Motor neuron (in vitro differentiated cells): Measurements from ENCODE around the gene GNL3. TPM values are rescaled to one million over a fixed set of nuclear protein-coding genes. Genes with fewer than 3 reads are reported as not detected.

Experiments
- ATAC-seq, 8 experiments: fragments of 200-7000 bp; cut with Tn5 transposase; replicated peaks in 6 of 8; 2 replicates each; pipeline ENCODE4 v1.8.0; 2021; ENCODE audit warnings: mild to moderate bottlenecking in 8 of 8, moderate library complexity in 8 of 8
- H3K27ac ChIP-seq, 2 donors: fragments of 250-450 bp; sonication (Bioruptor Pico); 2 replicates each; pipeline ENCODE4 v1.9.0; 2021; ENCODE audit warnings: antibody characterized with exemption in 2 of 2, mild to moderate bottlenecking in 2 of 2, moderate library complexity in 1 of 2
- H3K4me1 ChIP-seq, 2 donors: fragments of 250-450 bp; sonication (Bioruptor Pico); replicated peaks in 1 of 2; 2 replicates each; pipeline ENCODE4 v1.6.1; 2021; ENCODE audit warnings: antibody characterized with exemption in 2 of 2, mild to moderate bottlenecking in 2 of 2, moderate library complexity in 1 of 2
- H3K4me3 ChIP-seq, 5 donors: fragments of 250-450 bp; sonication (Bioruptor Pico); 2 replicates each; pipeline ENCODE4 v1.9.0; 2021; ENCODE audit warnings: antibody characterized with exemption in 5 of 5, mild to moderate bottlenecking in 5 of 5, moderate library complexity in 4 of 5
- WGBS, 10 experiments: fragments of 450-650 bp; shearing (Covaris generic); methylation state at CpG; one replicate each; pipeline ENCODE4 v1.0.0; 2022; 5-methylcytosine and 5-hydroxymethylcytosine counted together
- in situ Hi-C, 9 experiments: fragments of 400-800 bp; cut with MboI; loops; one replicate each; pipeline ENCODE4 v1.15.0; 2021; ENCODE audit warnings: low sequenced_read_pairs in 9 of 9, low pct_unique_long_range_greater_than_20kb in 2 of 9; ENCODE audit not compliant: unreplicated experiment in 9 of 9
- total RNA-seq, 8 experiments: library from RNA; unstranded; fragments of 300-600 nt; gene quantifications; 2 replicates each; pipeline versions ENCODE4 v1.2.3 to v1.2.4, GENCODE V29; 2022

GNL3 gene
- total RNA-seq, 8 experiments from 2014 or later = 75.6 to 219 (median 110) TPM

GRCh38 chr3:52694528-52695189 lies 8.8 kb downstream of the GNL3 start:
- no peak for ATAC-seq
- in situ Hi-C loops = no loop called here

GRCh38 chr3:52695798-52696671 lies 10.2 kb downstream of the GNL3 start:
- in situ Hi-C loops = no loop called here
- H3K27ac ChIP-seq = no peak overlapping the region
- no peak for ATAC-seq
- H3K4me3 ChIP-seq = no peak overlapping the region
- H3K4me1 ChIP-seq = no peaks in the 10 kb centered on the region
- WGBS, 10 experiments = 64 to 100% (median 99%) methylated on average over 1 to 4 of the region's 4 CpGs; no CpG with 5 or more reads in 2 of the 10 experiments

More at GRCh38 chr3:52694528-52695189, 8.8 kb downstream of the GNL3 start:
- Histone ChIP-seq H3K27ac (no peak overlapping the region), H3K4me3 (no peak overlapping the region), H3K4me1 (no peaks in the 10 kb centered on the region)
- WGBS, 10 experiments = 47 to 100% (median 88%) methylated on average over 2 to 7 of the region's 7 CpGs

GRCh38 chr3:52696830-52697631 lies 11.2 kb downstream of the GNL3 start:
- Histone ChIP-seq H3K4me3 (no peak overlapping the region), H3K4me1 (no peaks in the 10 kb centered on the region), H3K27ac (no peak overlapping the region)
- ATAC-seq = peak in 1 of 8 experiments; percentile 38
- 29 to 100% (median 89%) methylated on average over 1 to 2 of the region's 2 CpGs for WGBS, 10 experiments
- in situ Hi-C loops = no loop called here

GRCh38 chr3:52697632-52697965 lies 11.8 kb downstream of the GNL3 start:
- ATAC-seq = no peak
- H3K27ac ChIP-seq = no peak overlapping the region
- H3K4me1 ChIP-seq = no peaks in the 10 kb centered on the region
- in situ Hi-C loops = no loop called here
- WGBS, 10 experiments = 80 to 100% (median 92%) methylated on average over 1 to 4 of the region's 4 CpGs; no CpG with 5 or more reads in 2 of the 10 experiments
- no peak overlapping the region for H3K4me3 ChIP-seq

- in situ Hi-C loops = no loop called here
- 50 to 100% (median 92%) methylated on average over 1 to 5 of the region's 7 CpGs; no CpG with 5 or more reads in 3 of the 10 experiments for WGBS, 10 experiments
- ATAC-seq = no peak
- Histone ChIP-seq H3K27ac (no peak overlapping the region), H3K4me3 (no peak overlapping the region), H3K4me1 (peaks cover 16 to 20% of the 10 kb centered on the region in 2 donors)
Observed at GRCh38 chr3:52703341-52703740, 17.5 kb downstream of the GNL3 start.

GRCh38 chr3:52704611-52705437 lies 19.0 kb downstream of the GNL3 start:
- in situ Hi-C loops = no loop called here
- peak overlapping the region; percentile 92 for H3K27ac ChIP-seq

GRCh38 chr3:52705438-52705687 lies 19.5 kb downstream of the GNL3 start:
- in situ Hi-C loops = no loop called here
- peak overlapping the region; percentile 92 for H3K27ac ChIP-seq
- peak overlapping the region; percentile 75 to 97 (median 92) for H3K4me3 ChIP-seq
- peaks cover 16 to 20% of the 10 kb centered on the region in 2 donors for H3K4me1 ChIP-seq
- whole genome bisulfite sequencing, 10 experiments = 0% methylated on average over 7 of the region's 25 CpGs; no CpG with 5 or more reads in 9 of the 10 experiments
- peak in 1 of 8 experiments; percentile 57 for ATAC-seq

More at GRCh38 chr3:52704611-52705437, 19.0 kb downstream of the GNL3 start:
- H3K4me1 ChIP-seq = peaks cover 16 to 20% of the 10 kb centered on the region in 2 donors
- H3K4me3 ChIP-seq = peak overlapping the region; percentile 75 to 97 (median 92)
- 0 to 3% (median 0%) methylated on average over 1 to 15 of the region's 22 CpGs; no CpG with 5 or more reads in 1 of the 10 experiments for WGBS, 10 experiments
- ATAC-seq = peak; percentile 8 to 38 (median 16)

GRCh38 chr3:52705688-52706686 lies 20.2 kb downstream of the GNL3 start, which contains the start of the genes GLT8D1 and SPCS1:
GLT8D1 (minus strand) TSS chr3:52705791; CDS start chr3:52700460, 5,331 bp downstream.
SPCS1 (plus strand) TSS chr3:52706106; CDS start chr3:52706247, 141 bp downstream.
- peak; percentile 76 to 94 (median 92) for ATAC-seq
- H3K4me1 ChIP-seq = peaks cover 16 to 20% of the 10 kb centered on the region in 2 donors
- H3K27ac ChIP-seq = peak within 1 kb of the TSS; percentile 92
- peak within 1 kb of the TSS; percentile 75 to 97 (median 92) for H3K4me3 ChIP-seq
- in situ Hi-C loops = no loop called here
- 0 to 30% (median 1%) methylated on average over 2 to 16 of the region's 94 CpGs; no CpG with 5 or more reads in 1 of the 10 experiments for WGBS, 10 experiments

- 50 to 100% (median 89%) methylated on average over 1 to 4 of the region's 4 CpGs; no CpG with 5 or more reads in 2 of the 10 experiments for WGBS, 10 experiments
- in situ Hi-C loops = no loop called here
- H3K4me3 ChIP-seq = peak overlapping the region in 1 of 5 donors; percentile 80
- H3K27ac ChIP-seq = no peak overlapping the region
- ATAC-seq = no peak
- peaks cover 16 to 20% of the 10 kb centered on the region in 2 donors for H3K4me1 ChIP-seq
Observed at GRCh38 chr3:52707585-52707984, 21.8 kb downstream of the GNL3 start.

- in situ Hi-C loops = no loop called here
- H3K4me3 ChIP-seq = no peak overlapping the region
- no peak for ATAC-seq
- peaks cover 8 to 11% of the 10 kb centered on the region in 2 donors for H3K4me1 ChIP-seq
- no peak overlapping the region for H3K27ac ChIP-seq
- 33 to 100% (median 95%) methylated on average over 1 to 2 of the region's 2 CpGs; no CpG with 5 or more reads in 2 of the 10 experiments for WGBS, 10 experiments
Observed at GRCh38 chr3:52710512-52710911, 24.7 kb downstream of the GNL3 start.
